Stimulated activated CD4-positive, alpha-beta T cell treated with anti-CD3 and anti-CD28 coated beads, Interleukin-15, amount 100 ng/mL, for 1 hour (primary cell): ENCODE data around the gene TBC1D3G.
"Not testable (repeated sequence)": the region's sequence is repeated elsewhere in the genome, so short reads cannot be mapped to it uniquely, and the experiment has no call there.

ENCODE experiments used
- DNase-seq, 2 donors: peaks; one replicate each; pipeline ENCODE4 v3.0.0-alpha.2; 2020; ENCODE audit warnings: low read depth in 1 of 2, low spot score in 1 of 2

Gene TBC1D3G

DNA sequence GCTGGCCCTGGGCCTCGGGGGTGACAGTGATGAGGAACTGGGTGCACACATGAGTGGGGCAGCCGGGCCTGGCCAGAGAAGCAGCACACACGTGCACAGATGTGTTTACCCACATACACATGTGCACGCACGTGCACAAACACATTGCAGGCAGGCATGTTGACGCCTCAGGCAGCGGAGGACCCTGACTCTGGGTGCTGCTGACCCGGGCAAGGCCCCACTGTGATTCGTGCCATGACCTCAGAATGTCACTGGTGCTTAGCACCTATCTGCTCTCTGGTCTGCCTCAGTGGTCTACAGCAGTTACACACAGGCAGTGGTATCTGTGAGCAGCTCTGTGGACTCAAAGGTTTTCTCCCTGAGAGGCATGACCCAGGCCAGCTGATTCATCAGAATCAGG lies at the start of gene TBC1D3G:
TSS of gene TBC1D3G (plus strand) at position 301 of the 400 bp plus-strand sequence. CDS start 1,528 bp downstream, outside the sequence.
- DNase-seq: not testable (repeated sequence)

DNA sequence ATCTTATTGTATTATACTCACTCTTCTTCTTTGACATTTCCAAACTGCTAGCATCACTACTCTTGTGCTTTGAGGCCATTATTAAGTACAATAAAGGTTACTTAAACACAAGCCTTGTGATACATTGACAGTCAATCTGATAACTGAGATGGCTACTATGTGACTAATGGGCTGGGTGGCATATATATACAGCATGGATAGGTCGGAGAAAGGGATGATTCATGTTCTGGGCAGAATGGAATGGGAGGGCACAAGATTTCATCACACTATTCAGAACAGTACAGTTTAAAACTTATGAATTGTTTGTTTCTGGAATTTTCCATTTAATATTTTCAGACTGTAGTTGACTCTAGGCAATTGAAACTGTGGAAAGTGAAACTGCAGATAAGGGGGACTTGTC lies 40.4 kb upstream of the TBC1D3G start:
- DNase-seq: not testable (repeated sequence)

DNA sequence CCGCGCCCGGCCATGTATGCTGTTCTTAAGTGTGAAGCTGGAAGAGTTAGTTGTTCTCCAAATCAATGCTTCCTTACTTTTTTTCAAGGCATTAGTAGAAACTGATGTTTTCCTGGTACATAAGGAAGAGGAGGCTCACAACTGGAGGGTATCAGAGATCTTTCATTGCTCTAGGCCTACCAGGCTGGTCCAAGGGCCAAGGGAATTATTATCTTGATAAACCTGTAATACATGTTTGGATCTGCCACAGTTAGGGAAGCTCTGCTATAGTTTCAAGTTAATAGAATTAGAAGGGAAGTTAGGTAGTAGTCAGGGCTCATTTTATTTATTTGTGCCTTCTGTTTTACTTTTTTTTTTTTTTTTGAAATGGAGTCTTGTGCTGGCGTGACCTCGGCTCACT lies 39.5 kb upstream of the TBC1D3G start:
- not testable (repeated sequence) for DNase-seq

DNA sequence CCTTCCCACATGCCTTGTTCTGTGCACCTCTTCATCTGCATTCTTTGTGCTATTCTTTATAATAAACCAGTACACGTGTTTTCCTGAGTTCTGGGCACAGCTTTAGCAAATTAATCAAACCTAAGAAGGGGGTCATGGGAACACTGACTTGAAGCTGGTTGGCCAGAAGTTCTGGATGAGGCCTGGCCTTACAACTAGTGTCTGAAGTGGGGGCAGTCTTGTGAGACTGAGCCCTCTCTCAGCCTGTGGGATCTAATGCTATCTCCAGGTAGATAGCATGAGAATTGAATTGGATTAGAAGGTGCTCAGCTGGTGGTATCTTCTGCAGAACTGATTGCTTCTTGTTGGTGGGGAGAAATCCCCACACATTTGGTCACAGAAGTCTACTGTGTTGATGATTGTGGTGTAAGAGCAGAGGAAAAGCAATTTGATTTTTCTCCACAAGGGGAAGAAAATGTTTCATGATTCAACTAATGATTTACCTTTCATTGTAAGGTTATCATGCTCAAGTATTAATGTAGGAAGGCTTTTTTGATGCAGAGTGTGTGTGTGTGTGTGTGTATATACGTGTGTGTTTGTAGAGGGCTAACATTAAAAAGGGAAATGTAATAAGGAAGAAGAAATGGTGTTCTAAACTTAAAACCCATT lies 33.6 kb upstream of the TBC1D3G start:
- not testable (repeated sequence) for DNase-seq

DNA sequence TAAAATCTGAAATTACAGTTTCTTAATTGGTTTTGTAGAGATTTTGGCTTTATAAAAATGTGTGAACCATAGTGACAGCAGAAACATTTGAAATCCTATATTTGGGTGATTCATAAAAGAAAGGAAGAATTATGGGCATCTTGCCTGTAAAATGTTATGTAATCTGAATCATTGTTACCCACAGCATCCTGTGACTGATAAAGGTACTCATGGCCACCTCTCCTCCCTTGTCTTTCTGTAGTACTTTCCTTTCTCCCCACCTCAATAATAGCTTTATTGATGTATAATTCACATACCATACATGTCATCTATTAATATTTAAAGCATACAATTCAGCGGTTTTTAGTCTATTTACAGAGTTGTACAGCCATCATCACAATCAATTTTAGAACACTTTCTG lies 28.5 kb upstream of the TBC1D3G start:
- not testable (repeated sequence) for DNase-seq

DNA sequence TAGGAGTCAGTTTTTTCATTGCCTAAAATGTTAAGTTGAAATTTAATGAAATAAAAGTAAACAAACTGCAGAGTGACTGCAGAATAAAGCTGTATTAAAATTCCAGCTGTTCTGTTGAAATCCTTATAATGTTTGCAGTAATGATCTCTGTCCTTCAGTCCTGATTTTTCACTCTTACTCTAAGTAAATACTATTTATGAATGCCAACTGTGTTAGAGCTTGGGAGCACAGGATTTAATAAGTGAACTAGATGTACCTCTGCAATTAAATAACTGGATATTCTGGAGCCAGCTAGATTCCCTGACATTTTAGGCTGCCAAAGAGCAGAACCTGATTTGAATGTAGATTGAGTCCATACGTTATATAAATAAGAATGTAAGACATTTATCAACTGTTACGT lies 7.9 kb upstream of the TBC1D3G start:
- not testable (repeated sequence) for DNase-seq

DNA sequence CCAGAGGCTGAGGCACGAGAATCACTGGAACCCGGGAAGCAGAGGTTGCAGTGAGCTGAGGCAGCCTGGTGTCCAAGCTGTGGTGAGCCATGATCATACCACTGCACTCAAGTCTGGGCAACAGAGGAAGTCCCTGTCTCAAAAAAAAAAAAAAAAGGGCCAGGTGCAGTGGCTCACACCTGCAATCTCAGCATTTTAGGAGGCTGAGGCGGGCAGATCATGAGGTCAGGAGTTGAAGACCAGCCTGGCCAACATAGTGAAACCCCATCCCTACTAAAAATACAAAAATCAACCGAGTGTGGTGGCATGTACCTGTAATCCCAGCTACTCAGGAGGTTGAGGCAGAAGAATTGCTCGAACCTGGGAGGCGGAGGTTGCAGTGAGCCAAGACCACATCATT lies 38.8 kb downstream of the TBC1D3G start:
- not testable (repeated sequence) for DNase-seq

DNA sequence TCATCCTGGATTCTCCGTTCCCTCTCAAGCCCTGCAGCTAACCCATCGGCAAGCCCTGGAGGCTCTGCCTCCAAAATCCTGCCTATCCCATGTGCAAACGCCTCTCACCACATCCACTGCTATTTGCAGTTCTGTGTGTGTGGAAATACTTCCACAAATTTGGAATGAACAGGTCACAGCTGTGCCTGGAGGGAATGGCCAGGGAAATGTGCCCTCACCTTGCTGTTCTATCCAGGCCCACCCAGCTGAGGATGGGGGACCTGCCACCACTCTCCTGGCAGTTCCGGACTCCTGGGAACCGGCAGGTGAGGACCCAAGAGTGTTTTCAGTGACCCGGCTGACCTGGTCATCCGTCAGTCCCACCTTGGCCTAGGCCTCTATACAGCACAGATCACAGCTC lies 52.3 kb downstream of the TBC1D3G start:
- not testable (repeated sequence) for DNase-seq
